OCI-LY1 (cell line): ENCODE data around the gene EPB41L1.

ENCODE experiments used
- H2AFZ ChIP-seq: fragments of 200-600 bp; sonication (generic), shearing (Covaris generic); 2 replicates; pipeline ENCODE4 v1.6.0; 2014; ENCODE audit warnings: antibody characterized with exemption, mild to moderate bottlenecking, low read length
- H3F3A ChIP-seq: fragments of 200-600 bp; sonication (generic), shearing (Covaris generic); 2 replicates; pipeline ENCODE4 v1.6.0; 2014; ENCODE audit warnings: mild to moderate bottlenecking, antibody characterized with exemption, low read length, moderate library complexity; ENCODE audit not compliant: insufficient read depth
- H3K27ac ChIP-seq: fragments of 200-600 bp; sonication (generic); 2 replicates; pipeline ENCODE4 v1.5.1; 2014; ENCODE audit warnings: low read length, mixed run types, mild to moderate bottlenecking, low read depth; ENCODE audit not compliant: poor library complexity, severe bottlenecking
- H3K27me3 ChIP-seq: fragments of 200-600 bp; sonication (generic); 2 replicates; pipeline ENCODE4 v1.6.0; 2014; ENCODE audit warnings: antibody characterized with exemption, mild to moderate bottlenecking, low read length, moderate library complexity; ENCODE audit not compliant: insufficient read depth
- H3K36me3 ChIP-seq: fragments of 200-600 bp; sonication (generic); 2 replicates; pipeline ENCODE4 v1.6.1; 2014; ENCODE audit warnings: mild to moderate bottlenecking, antibody characterized with exemption, low read length, moderate library complexity, mixed read lengths; ENCODE audit not compliant: insufficient read depth
- H3K4me1 ChIP-seq: fragments of 200-600 bp; sonication (generic); 2 replicates; pipeline ENCODE4 v1.5.1; 2014; ENCODE audit warnings: mild to moderate bottlenecking, low read length, moderate library complexity; ENCODE audit not compliant: insufficient read depth, severe bottlenecking
- H3K4me2 ChIP-seq: fragments of 200-600 bp; sonication (generic), shearing (Covaris generic); 2 replicates; pipeline ENCODE4 v1.6.1; 2014; ENCODE audit warnings: low read length
- H3K4me3 ChIP-seq: fragments of 200-600 bp; sonication (generic); 2 replicates; pipeline ENCODE4 v1.5.1; 2014; ENCODE audit warnings: low read length, low read depth, mild to moderate bottlenecking, mixed read lengths; ENCODE audit not compliant: poor library complexity, severe bottlenecking
- H3K79me2 ChIP-seq: fragments of 200-600 bp; shearing (Covaris generic); 2 replicates; pipeline ENCODE4 v1.6.1; 2016; ENCODE audit warnings: mixed run types, low read length, mixed read lengths; ENCODE audit not compliant: insufficient read depth
- H3K9ac ChIP-seq: fragments of 200-600 bp; sonication (generic), shearing (Covaris generic); 2 replicates; pipeline ENCODE4 v1.6.1; 2014; ENCODE audit warnings: mild to moderate bottlenecking, low read length, mixed read lengths
- H3K9me2 ChIP-seq: fragments of 200-600 bp; sonication (generic), shearing (Covaris generic); 2 replicates; pipeline ENCODE4 v1.6.1; 2014; ENCODE audit warnings: low read depth, mild to moderate bottlenecking, low read length, mixed read lengths
- H3K9me3 ChIP-seq: fragments of 200-600 bp; shearing (Covaris generic); 2 replicates; pipeline ENCODE4 v1.6.1; 2014; ENCODE audit warnings: low read length, mixed read lengths
- H4K20me1 ChIP-seq: fragments of 200-600 bp; sonication (generic), shearing (Covaris generic); 2 replicates; pipeline ENCODE4 v1.6.0; 2016; ENCODE audit warnings: mild to moderate bottlenecking, low read length; ENCODE audit not compliant: insufficient read depth
- CTCF ChIP-seq: fragments of 200-600 bp; sonication (generic), shearing (Covaris generic); IDR thresholded peaks from 2 replicates; pipeline ENCODE4 v1.5.1; 2017; ENCODE audit warnings: mild to moderate bottlenecking, antibody characterized with exemption, low read length, moderate library complexity, mixed read lengths
- EZH2 ChIP-seq: fragments of 200-600 bp; sonication (generic), shearing (Covaris generic); IDR thresholded peaks from 2 replicates; pipeline ENCODE4 v1.8.0; 2017; ENCODE audit warnings: borderline replicate concordance, mixed run types, mild to moderate bottlenecking, antibody characterized with exemption, low read length, moderate library complexity, mixed read lengths

Gene EPB41L1

GRCh38 chr20:36241678-36242077 is 87.1 kb downstream of the EPB41L1 start:
- H3K27me3 ChIP-seq, result no peaks in the 10 kb centered on the region
- no peaks in the 10 kb centered on the region for H3K9me2 ChIP-seq
- TF ChIP-seq EZH2 (no peak), CTCF (no peak)
- no peak overlapping the region for H3K27ac ChIP-seq
- H3K79me2 ChIP-seq, result peaks cover 21% of the 10 kb centered on the region
- H3K4me1 ChIP-seq, result peaks cover 8% of the 10 kb centered on the region
- H3K36me3 ChIP-seq, result peaks cover 74% of the 10 kb centered on the region
- H3K4me2 ChIP-seq, result no peak overlapping the region
- H2AFZ ChIP-seq, result no peak overlapping the region
- H3K9me3 ChIP-seq, result no peaks in the 10 kb centered on the region
- no peak overlapping the region for H3K4me3 ChIP-seq
- no peaks in the 10 kb centered on the region for H3F3A ChIP-seq
- H3K9ac ChIP-seq, result no peak overlapping the region
- H4K20me1 ChIP-seq, result no peaks in the 10 kb centered on the region

GRCh38 chr20:36243726-36244125 is 89.2 kb downstream of the EPB41L1 start:
- TF ChIP-seq EZH2 (no peak), CTCF (no peak)
- H3K36me3 ChIP-seq, result peaks cover 95% of the 10 kb centered on the region
- no peaks in the 10 kb centered on the region for H3K9me2 ChIP-seq
- no peak overlapping the region for H3K9ac ChIP-seq
- H3K4me2 ChIP-seq, result no peak overlapping the region
- no peaks in the 10 kb centered on the region for H4K20me1 ChIP-seq
- no peaks in the 10 kb centered on the region for H3K27me3 ChIP-seq
- no peak overlapping the region for H3K4me3 ChIP-seq
- H3K4me1 ChIP-seq, result no peaks in the 10 kb centered on the region
- H3K9me3 ChIP-seq, result no peaks in the 10 kb centered on the region
- H3K27ac ChIP-seq, result no peak overlapping the region
- no peak overlapping the region for H2AFZ ChIP-seq
- H3F3A ChIP-seq, result no peaks in the 10 kb centered on the region
- peaks cover 2% of the 10 kb centered on the region; the same call in 1 of the 2 replicates for H3K79me2 ChIP-seq

GRCh38 chr20:36246401-36246800 is 91.9 kb downstream of the EPB41L1 start:
- H3K9me2 ChIP-seq, result no peaks in the 10 kb centered on the region
- H3K4me1 ChIP-seq, result no peaks in the 10 kb centered on the region
- no peak overlapping the region for H2AFZ ChIP-seq
- no peak overlapping the region for H3K4me2 ChIP-seq
- no peak overlapping the region for H3K27ac ChIP-seq
- no peaks in the 10 kb centered on the region for H3K9me3 ChIP-seq
- no peak overlapping the region for H3K9ac ChIP-seq
- H3F3A ChIP-seq, result no peaks in the 10 kb centered on the region
- H3K27me3 ChIP-seq, result no peaks in the 10 kb centered on the region
- H3K4me3 ChIP-seq, result no peak overlapping the region
- H3K79me2 ChIP-seq, result no peaks in the 10 kb centered on the region
- H4K20me1 ChIP-seq, result no peaks in the 10 kb centered on the region
- H3K36me3 ChIP-seq, result peaks cover 92% of the 10 kb centered on the region
- no peak for TF ChIP-seq CTCF
- no peak for TF ChIP-seq EZH2
